ENCODE measurements around the gene AMIGO1.

- TF ChIP-seq CTCF (IDR thresholded peaks at IDR 0.05) (no peak), POLR2AphosphoS5 (IDR thresholded peaks at IDR 0.05) (no peak), EP300 (IDR thresholded peaks at IDR 0.05) (no peak), POLR2A (IDR thresholded peaks at IDR 0.05) (no peak)
Measured at GRCh38 chr1:109454497-109455133, 54.9 kb downstream of the AMIGO1 start.
